ENCODE measurements around the gene TGM3. TPM values are rescaled to one million over a fixed set of nuclear protein-coding genes. Genes with fewer than 3 reads are reported as not detected.

TGM3 gene
- total RNA-seq, 1 donor from 2014 or later = 1.5 TPM

DNA sequence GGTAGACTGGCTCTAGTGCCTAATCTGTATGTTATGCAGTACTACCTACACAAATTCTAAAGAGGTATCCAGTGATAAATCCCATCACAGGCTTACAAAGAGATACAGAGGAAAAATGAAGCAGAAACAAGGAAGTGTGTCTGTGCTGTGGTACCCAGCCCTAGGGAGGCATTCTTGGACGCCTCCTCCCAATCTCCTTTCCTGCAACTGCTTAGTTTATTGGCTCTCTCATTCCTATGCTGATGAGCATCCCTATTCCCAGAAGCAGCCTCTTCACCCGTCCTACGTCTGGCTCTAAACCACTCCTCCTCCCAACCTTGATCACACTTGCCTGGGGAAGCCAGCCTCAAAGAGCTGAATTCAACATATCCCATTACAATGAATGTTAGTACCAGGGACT is 50.4 kb downstream of the TGM3 start:
- peaks cover 3% of the 10 kb centered on the region for H3K9me3 Mint-ChIP-seq
- no peaks in the 10 kb centered on the region for H3K36me3 Mint-ChIP-seq
- no peak overlapping the region for H3K4me3 Mint-ChIP-seq
- peaks cover 23% of the 10 kb centered on the region for H3K27me3 Mint-ChIP-seq
- H3K4me1 Mint-ChIP-seq (ENCODE audit: unreplicated experiment) = no peaks in the 10 kb centered on the region
- no peak for DNase-seq (ENCODE audit: extremely low spot score, unreplicated experiment)
- no peak overlapping the region for H3K27ac Mint-ChIP-seq
- TF ChIP-seq, protein P1, sequence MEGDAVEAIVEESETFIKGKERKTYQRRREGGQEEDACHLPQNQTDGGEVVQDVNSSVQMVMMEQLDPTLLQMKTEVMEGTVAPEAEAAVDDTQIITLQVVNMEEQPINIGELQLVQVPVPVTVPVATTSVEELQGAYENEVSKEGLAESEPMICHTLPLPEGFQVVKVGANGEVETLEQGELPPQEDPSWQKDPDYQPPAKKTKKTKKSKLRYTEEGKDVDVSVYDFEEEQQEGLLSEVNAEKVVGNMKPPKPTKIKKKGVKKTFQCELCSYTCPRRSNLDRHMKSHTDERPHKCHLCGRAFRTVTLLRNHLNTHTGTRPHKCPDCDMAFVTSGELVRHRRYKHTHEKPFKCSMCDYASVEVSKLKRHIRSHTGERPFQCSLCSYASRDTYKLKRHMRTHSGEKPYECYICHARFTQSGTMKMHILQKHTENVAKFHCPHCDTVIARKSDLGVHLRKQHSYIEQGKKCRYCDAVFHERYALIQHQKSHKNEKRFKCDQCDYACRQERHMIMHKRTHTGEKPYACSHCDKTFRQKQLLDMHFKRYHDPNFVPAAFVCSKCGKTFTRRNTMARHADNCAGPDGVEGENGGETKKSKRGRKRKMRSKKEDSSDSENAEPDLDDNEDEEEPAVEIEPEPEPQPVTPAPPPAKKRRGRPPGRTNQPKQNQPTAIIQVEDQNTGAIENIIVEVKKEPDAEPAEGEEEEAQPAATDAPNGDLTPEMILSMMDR (conservative IDR thresholded peaks at IDR 0.05) = no peak

DNA sequence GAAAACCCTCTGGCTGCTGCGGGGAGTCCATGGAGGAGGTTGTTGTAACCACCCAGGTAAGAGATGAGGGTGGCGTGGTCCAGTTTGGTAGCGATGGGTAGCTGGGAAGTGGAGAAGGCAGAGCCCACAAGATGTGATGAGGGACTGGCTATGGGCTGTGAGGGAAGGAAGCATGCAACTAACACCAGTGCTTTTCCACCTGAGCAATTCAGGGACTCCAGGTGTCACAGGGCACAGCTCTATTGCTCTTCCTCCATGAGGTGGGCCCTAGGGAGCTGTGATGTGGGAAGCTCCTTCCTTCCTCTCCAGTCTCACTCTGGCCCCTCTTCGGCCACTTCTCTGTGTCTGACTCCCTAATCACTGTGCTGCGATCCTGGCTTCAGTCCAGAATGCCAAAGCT is 52.5 kb downstream of the TGM3 start:
- no peak overlapping the region for H3K27ac Mint-ChIP-seq
- peaks cover 3% of the 10 kb centered on the region for H3K9me3 Mint-ChIP-seq
- no peaks in the 10 kb centered on the region for H3K36me3 Mint-ChIP-seq
- H3K4me3 Mint-ChIP-seq = no peak overlapping the region
- H3K4me1 Mint-ChIP-seq (ENCODE audit: unreplicated experiment) = peaks cover 4% of the 10 kb centered on the region
- H3K27me3 Mint-ChIP-seq = peaks cover 24% of the 10 kb centered on the region
- DNase-seq (ENCODE audit: extremely low spot score, unreplicated experiment) = no peak
- TF ChIP-seq, protein P1 (conservative IDR thresholded peaks at IDR 0.05) = no peak

DNA sequence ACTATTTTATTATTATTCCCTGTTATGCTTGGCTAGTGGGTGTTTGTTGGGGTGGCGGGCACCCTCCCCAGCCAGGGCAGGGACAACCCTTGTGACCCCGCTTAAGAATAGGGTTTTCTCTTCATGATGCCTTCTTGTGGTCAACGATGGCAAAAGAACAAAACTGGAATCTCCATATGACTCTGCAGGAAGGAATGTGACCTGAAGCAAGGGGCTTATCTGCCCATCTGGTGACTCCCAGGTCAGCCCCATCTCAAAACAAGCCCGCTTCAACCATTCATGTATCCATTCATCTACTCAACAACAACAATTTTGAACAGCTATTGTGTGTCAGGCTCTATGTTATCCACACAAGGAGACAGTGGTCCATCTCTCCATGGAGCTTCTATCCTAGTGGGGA is 54.0 kb downstream of the TGM3 start:
- Mint-ChIP-seq H3K4me1 (ENCODE audit: unreplicated experiment) (peaks cover 4% of the 10 kb centered on the region), H3K36me3 (no peaks in the 10 kb centered on the region), H3K27ac (no peak overlapping the region), H3K4me3 (no peak overlapping the region), H3K27me3 (peaks cover 24% of the 10 kb centered on the region), H3K9me3 (peaks cover 3% of the 10 kb centered on the region)
- DNase-seq (ENCODE audit: extremely low spot score, unreplicated experiment) = no peak
- TF ChIP-seq, protein P1 (conservative IDR thresholded peaks at IDR 0.05) = no peak

DNA sequence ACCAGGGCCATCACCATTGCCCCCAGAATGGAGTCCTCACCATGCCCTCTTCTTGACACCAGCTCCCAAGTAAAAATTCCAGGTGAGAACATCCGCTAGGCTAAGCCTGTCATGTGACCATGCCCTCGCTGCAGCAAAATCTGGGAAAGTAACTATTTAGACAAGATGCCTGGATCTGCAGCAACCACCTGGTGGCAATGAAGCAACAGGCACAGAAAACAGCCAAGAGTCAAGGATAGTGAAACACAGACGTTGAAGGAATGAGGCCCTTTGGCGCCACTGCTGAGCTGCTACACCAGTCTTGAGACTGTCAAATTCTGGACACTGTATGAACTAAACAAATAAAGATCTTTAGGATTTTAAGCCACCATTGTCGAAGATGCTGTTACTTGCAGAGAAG is 54.8 kb downstream of the TGM3 start:
- no peak for DNase-seq (ENCODE audit: extremely low spot score, unreplicated experiment)
- H3K4me3 Mint-ChIP-seq = no peak overlapping the region
- no peaks in the 10 kb centered on the region for H3K36me3 Mint-ChIP-seq
- no peak overlapping the region for H3K27ac Mint-ChIP-seq
- TF ChIP-seq, protein P1 (conservative IDR thresholded peaks at IDR 0.05) = no peak
- H3K9me3 Mint-ChIP-seq = peaks cover 3% of the 10 kb centered on the region
- peaks cover 26% of the 10 kb centered on the region for H3K27me3 Mint-ChIP-seq
- peaks cover 4% of the 10 kb centered on the region for H3K4me1 Mint-ChIP-seq (ENCODE audit: unreplicated experiment)

DNA sequence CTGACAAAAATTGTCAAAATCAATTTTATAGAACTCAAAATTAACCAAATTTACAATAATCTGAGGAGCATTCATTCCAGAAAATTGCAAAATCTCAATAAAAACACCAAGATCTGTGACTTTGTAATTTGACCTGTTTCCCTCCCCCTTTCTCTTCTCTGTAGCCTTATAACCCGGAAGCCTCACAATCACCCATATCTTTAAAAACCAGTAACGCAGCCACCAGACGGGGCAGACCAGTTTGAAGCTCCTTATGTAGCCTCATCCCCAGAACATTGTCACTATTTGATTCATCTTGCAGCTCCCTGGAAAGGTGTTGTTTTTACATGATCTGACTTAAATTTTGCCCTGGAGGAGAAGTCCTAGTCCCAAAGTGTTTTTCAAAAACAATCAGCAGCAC is 57.4 kb downstream of the TGM3 start:
- no peak overlapping the region for H3K27ac Mint-ChIP-seq
- H3K4me3 Mint-ChIP-seq = no peak overlapping the region
- peaks cover 4% of the 10 kb centered on the region for H3K4me1 Mint-ChIP-seq (ENCODE audit: unreplicated experiment)
- no peaks in the 10 kb centered on the region for H3K9me3 Mint-ChIP-seq
- H3K36me3 Mint-ChIP-seq = no peaks in the 10 kb centered on the region
- peaks cover 15% of the 10 kb centered on the region for H3K27me3 Mint-ChIP-seq
- no peak for DNase-seq (ENCODE audit: extremely low spot score, unreplicated experiment)
- TF ChIP-seq, protein P1 (conservative IDR thresholded peaks at IDR 0.05) = no peak

DNA sequence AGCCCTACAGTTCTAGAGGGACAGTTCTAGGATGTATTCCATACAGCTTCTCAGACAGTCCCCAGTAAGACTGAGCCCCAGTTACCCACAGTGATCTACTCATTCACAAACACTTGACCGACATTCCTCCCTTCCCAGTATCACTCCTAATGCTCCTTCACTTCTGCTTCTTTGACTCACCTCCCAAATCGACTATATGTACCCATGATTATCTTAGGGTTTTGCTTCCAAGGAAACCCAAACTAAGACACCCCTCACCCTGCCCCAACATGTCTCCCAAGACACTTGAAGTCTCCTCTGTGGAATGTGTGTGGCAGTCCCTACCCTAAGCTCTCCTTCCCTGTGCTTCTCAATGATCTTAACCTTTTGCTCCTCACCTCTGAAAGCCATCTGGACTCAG is 61.3 kb downstream of the TGM3 start:
- H3K27me3 Mint-ChIP-seq = peaks cover 5% of the 10 kb centered on the region
- peaks cover 2% of the 10 kb centered on the region for H3K4me1 Mint-ChIP-seq (ENCODE audit: unreplicated experiment)
- H3K9me3 Mint-ChIP-seq = no peaks in the 10 kb centered on the region
- TF ChIP-seq, protein P1 (conservative IDR thresholded peaks at IDR 0.05) = no peak
- no peaks in the 10 kb centered on the region for H3K36me3 Mint-ChIP-seq
- H3K4me3 Mint-ChIP-seq = no peak overlapping the region
- no peak overlapping the region for H3K27ac Mint-ChIP-seq
- DNase-seq (ENCODE audit: extremely low spot score, unreplicated experiment) = no peak
